HG03066 (cell line): ENCODE results near the gene CALCB.

Experiments
- ATAC-seq: cut with Tn5 transposase; IDR thresholded peaks from one replicate; pipeline ENCODE4 v1.9.1; 2021; ENCODE audit warnings: low read depth; ENCODE audit not compliant: unreplicated experiment

The CALCB gene

DNA sequence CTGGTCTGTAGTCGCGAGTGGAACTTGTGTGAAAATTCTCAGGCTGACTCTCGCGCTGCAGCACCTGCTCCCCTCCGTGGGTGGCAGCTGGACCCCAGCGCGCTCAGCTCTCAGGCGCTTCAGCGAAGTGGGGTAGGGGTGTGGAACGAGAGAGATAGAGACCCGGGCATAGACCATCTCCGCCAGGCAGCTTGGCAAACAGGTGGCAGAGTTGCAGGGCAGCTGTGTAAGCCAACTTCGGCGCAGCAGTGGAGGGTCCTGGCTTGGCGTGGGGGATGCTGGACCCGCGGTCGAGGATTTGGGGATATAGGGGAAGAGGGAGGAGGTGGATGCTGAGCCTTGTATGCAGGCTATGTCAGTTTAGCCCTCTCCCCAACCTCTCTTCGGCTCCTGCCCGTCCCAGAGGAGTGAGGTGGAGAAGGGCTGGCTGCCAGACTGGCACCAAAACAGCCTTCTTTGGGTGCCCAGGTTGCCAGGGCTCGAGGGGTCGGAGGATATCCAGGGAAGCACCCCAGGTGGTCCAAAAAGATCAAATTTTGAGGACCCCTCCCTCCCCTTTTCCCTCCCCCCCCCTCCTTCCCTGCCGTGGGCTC lies 746 bp upstream of the CALCB start:
- ATAC-seq, result no peak

DNA sequence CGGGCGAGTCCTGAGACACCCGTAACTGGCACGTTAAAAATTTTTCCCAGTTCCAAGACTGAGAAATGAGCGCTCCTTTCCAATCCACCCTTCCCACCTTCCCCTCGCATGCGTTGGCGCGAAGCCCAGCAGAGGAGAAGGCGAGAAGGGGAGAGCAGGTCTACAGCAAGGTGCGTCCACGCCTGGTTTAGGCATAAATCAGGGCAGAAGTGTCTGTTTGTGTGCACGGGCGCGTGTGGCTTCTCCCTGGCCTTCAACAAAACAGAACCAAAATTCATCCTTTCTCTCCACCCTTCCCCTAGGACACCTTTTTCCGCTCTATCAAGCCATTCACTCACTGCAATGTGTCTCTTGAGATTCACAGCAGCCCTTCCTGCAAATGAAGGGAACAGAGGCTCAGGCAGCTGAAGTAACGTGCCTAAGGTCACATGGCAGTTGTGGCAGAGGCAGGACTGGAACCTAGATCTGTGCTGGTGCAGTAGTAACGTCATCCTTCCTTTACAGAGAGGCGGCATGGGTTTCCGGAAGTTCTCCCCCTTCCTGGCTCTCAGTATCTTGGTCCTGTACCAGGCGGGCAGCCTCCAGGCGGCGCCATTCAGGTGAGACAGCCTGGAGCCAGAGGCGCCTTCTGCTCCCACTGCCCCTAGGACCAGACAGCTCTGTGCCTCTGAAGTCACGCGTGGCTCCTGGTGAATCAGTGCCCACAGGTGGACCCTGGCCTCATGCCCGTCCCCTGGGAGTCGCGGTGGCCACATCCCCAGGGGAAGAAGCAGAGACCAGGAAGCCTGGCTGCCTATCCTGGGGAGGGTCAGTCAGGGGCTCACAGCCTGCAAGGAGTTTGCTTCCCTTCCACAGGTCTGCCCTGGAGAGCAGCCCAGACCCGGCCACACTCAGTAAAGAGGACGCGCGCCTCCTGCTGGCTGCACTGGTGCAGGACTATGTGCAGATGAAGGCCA lies 1.1 kb downstream of the CALCB start:
- ATAC-seq, result peak; percentile 90

DNA sequence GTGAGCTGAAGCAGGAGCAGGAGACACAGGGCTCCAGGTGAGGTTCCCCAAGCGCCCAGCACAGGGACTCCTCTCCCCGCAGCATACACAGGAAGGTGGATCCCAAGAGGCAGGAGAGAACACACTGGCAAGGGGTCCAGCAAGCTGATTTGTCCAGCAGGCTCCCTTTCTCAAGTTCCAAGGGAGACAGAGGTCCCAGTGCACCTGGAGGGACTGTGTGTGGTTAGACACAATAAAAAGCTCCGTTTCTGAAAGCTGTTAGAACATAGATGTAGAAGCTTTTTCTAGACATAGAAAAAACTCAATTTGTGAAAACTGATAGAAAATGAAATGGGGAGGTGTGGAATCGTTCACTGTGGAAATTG lies 1.8 kb downstream of the CALCB start:
- no peak for ATAC-seq

DNA sequence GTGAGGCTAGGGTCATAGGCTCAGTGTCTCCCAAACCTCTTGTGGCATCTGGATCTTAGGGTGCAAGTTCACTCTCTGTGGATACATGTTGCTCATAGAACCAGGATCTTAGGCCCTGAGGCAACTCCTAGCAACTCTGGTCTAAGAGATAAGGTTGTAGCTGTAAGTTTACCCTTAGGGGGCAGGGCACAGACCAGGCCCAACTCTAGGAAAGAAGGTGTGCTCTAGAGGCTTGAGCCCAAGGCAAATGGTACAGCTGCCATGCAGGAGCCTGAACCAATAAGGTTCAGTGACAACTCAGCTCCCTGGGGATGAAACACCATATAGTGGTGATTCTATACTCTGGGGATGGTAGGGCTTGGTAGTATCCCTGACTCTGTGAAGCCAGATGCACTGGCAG lies 17.8 kb downstream of the CALCB start:
- ATAC-seq, result no peak

DNA sequence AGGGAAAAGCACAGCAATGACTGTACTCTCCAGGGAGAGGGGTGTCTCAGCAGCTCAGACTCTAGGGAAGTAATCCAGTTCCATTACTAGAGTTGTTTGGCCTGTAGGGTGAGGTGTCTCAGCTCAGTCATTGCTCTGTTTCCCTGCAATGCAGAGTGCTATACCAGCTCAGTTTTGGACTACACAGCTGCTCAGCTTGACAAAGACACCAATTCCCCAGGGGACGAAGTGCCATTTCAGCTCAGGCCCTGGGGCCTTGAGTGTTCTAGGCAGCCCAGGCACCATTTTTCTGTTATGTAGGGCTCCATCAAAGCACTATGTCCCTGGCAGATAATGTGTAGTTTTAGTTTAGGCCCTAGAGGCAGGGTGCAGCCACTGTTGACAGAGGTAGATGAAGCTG lies 18.2 kb downstream of the CALCB start:
- ATAC-seq, result no peak

DNA sequence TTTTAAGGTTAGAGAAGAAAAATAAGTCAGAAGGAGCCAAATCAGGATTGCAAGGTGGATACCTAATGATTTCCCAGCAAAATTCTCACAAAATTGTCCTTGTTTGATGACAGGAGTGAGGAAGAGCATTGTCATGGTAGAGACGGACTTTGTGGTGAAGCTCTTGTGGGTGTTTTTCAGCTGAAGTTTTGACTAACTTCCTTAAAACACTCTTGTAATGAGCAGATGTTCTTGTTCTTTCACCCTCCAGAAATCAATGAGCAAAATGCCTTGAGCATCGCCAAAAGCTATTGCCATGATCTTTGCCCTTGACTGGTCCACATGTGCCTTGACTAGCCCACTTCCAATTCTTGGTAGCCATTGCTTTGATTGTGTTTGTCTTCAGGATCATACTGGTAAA lies 20.0 kb downstream of the CALCB start:
- ATAC-seq, result no peak

DNA sequence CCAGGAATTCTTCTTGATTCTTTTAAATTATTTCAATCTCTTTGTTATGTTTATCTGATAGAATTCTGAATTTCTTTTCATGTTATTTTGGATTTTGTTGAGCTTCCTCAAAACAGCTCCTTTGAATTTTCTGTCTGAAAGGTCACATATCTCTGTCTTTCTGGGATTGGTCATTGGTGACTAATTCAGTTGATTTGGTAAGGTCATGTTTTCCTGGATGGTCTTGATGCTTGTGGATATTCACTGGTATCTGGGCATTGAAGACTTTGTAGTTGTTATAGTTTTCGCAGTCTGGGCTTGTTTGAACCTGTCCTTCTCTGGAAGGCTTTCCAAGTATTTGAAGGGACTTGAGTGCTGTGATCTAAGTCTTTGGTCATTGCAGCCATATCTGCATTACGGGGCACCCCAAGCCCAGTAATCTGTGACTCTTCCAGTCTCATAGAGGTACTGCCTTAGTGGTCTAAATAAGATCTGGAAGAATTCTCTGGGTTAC lies 22.4 kb downstream of the CALCB start:
- ATAC-seq, result no peak

DNA sequence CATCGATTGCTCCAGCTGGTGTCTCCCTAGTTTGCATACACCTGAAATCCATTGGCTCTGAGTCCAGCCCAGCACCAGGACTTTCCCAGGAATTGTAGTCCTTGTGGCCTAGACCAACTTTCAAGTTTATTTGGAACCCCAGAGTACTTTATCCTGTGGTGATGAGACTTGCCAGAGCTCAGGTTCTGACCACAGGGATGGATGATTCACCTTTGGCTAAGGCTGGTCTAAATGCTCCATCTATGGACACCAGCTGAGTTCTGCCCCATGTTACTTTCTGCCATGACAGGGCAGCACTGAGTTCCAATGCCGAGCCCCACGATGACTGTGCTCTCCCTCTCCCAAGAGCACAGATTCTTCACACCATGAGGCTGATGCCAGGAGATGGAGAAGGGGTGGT lies 24.0 kb downstream of the CALCB start:
- ATAC-seq, result no peak

DNA sequence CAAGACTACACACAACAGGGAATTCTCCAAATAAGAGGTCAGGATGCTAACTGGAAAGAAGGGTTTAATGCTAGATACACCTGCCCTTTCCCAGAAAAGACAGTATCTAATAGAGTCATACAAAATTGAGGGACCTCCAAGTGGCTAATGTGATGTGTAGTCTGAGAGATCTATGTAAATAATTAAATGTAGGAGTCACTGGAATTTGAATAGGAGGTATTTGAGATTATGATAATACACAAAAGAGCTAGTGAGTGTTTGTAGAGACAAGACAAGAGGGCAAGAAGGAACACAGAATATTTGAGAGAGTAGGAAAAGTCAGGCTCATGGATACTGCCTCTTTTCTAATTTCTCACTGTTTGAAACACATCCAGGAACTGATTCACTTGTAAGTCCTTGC lies 25.9 kb downstream of the CALCB start:
- no peak for ATAC-seq

DNA sequence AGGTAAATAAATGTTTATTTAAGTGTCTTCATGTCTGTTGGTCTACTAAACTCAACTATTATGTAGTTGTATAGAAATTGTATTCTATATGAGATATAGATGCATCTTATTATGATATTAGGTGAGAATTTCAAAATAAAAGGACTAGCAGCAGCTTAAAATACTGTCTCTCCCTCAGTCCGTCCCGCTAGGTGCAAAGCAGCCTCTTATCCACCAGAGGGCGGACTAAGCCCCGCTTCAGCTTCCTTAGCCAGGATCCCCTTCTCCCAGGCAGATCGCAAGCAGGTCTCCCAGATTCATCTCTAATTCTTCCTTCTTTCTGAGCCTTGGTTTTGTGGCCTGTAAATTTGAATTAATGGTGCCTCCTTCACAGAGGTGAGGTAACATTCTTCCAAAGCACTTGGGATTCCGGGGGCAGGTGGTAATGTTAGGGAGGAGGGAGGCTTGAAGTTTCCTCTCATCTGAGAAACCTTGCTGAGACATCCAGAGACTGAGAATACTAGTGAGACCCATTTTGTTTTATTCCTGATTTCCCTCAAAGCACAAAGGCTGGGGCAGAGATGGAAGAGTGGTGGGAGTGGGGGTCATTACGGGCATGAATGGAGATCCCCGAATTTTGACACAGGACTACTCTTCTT lies 27.8 kb downstream of the CALCB start:
- peak; percentile 86 for ATAC-seq

DNA sequence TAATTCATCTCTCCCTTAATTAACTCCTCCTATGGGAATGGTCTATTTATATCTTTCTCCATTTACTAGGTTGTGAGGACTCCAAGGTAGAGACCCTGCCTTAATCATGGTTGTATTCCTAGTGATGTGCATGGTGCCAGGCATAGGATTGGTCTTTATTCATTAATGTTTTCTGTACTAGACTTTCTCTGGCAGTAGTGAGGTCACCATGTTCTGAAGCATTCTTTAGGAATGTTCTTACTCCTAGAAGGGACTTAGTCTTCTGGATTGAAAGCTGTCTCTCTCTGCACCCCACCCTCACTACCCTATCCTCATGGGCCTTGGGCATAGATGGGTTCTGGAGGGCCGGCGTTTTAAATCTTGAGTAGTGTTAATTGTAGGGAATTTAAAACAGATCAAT lies 30.8 kb downstream of the CALCB start:
- no peak for ATAC-seq

DNA sequence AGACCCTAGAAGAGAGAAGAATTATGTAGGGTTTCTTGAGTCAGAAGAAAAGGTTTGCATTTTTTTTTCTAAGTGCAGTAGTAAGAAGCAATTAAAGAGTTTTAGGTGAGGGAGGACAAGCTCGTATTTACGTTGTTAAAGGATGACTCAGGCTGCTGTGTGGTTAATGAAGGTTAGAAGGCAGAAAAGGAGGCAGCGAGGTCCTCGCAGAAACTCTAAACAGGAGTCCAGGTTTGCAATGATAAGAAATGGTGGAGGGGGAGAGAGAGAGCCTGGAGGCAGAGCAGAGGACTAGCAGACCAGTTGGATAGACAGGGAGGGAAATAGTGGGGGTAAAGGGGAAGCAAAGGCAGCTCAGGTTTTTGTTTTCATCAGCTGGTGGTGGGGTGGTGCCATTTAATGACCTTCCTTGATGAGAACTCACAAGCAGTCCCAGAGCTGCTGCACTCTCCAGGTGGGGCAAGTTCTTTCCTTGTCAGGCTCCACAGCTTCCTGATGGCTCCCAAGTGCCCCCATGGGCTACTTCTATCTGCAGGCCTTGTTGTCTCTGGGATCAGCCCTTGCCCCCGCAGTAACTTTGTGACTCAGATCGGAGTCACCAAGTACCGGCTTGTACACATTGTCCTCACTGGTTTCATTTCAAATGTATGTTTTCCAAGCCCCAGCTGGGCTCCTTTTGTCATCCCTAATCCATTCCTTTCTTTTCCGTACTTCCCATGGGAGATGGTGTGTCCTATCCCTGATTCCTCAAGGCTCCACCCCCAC lies 33.0 kb downstream of the CALCB start:
- ATAC-seq, result no peak

DNA sequence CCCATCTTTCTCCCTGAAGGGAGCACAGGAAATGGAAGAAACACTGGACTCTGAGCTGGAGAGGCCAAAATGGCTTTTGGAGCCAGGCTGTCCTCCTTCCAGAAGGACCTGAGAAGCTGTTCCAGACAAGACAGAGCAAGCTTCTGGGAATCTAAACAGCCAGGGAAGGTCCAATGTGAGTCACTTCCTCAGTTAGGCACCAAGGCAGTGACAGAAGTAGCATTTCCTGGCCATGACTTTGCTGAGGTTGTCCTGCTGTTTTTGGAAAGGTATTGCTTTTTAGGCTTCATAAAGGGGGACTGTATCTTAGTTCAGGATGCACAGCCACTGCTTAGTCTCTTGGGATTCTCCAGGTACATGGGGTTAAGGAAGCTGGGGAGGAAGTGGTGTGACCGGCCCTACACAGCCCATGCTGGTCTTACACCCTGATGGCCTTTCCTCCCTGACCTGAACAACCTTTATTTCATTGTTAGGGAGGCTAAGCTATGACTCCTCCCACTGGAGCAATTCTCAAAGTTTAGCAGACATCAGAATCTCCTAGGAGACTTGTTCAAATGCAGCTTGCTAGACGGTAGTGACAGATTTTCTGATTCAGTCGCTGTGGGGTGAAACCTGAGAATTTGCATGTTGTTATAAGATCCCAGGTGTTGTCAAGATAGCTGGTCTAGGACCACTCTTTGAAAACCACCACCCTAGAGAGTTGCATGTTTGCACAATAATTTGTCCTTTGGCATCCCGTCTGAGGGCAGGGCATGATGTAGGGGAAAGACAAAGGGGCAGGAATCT lies 34.5 kb downstream of the CALCB start:
- ATAC-seq, result peak; percentile 68

DNA sequence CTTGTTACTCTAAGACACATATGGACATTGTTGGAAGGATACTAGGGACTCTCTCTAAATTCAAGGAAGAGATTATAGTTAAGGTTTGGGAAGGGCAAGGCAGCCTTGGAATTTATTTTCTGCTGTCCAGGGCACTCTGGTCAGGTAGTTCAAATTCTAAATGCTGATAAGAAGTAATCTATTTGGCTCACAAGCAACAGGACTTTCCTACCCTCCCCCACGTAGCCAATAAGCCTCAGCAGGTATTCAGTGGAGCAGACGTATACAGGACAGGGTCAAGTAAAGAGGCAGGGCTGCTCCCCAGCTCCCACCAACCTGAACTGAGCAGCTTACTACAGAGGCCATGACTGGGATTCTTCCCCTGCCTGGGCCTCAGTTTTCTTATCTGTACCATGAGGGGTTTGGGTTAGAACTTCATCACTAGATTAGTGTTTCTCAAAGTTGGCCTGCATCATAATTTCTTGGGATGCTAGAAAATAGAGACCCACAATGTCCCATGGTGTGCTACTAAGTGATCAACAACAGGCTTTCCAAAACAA lies 35.3 kb downstream of the CALCB start:
- no peak for ATAC-seq

DNA sequence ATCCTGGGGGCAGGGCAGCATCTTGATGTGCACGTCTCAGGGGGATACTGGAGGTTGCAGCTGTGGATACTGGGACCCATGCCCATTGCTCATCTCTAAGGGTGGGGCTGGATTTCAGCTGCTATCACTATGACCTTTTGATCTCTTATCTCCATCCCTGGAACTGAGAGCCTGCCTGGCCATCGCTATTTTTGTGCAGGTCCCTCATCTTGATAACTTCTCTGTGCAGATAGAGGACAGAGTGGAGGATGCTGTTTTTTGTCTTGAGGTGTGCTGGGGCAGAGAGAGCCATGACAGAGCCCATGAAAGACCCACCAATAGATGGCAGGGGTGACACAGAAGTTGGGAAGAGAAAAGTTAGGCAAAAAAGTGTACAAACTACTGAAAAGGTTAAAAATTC lies 36.2 kb downstream of the CALCB start:
- ATAC-seq, result no peak

DNA sequence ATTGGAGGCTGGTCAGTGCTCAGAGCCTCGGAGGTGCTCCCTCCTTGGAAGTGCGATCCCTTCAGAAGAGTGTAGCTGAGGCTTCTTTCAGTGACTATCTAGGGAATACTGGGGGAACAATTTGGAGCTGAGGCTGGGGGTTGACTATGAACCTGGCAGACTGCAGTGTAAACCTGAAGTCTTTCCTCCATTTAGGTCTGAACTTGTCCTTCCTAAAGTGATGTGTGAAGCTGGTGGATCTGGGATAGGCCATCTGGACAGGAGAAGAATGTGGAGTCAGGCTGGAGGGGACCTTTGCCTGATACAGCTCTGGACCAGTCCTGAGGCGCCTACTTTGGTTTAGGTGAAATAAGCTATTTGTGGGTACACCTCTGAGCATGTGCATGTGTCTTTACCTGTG lies 37.8 kb downstream of the CALCB start:
- ATAC-seq, result no peak

DNA sequence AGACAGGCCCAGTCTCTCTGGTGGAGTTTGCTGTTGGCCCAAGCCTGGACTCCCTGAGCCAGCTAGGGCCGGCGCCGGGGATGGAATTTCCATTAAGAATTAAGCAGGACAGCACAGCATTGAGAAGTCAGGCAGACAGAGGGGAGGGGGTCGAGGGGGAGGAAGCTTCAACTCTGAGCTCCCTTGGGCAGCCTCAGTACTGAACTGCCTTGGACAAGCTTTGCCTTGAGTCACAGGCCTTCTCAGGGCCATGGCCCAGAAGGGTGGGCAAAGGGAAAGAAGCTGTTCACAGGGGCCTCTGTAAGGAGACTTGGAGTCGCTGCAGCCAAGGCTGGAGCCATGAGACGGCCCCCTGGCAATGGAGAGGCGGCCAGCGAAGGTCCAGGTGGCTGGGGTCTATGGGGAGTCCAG lies 38.7 kb downstream of the CALCB start:
- ATAC-seq, result no peak

DNA sequence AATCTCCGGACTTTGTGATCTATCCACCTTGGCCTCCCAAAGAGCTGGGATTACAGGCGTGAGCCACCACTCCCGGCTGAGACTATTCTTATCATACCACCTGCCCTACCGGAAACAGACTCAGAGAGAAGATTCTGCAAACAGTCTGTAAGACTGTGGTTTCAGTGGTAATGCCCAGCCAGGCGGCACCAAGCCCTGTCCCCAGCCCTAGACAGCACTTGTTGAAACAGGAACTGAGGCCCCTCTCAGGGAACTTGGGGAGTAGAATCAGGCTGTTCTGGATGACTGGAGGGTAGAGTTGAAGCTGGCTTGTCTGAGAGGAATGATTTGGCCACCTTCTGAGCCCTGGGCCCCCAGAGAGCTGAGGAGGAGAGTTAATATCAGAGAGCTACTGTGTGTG lies 40.0 kb downstream of the CALCB start:
- peak; percentile 83 for ATAC-seq

DNA sequence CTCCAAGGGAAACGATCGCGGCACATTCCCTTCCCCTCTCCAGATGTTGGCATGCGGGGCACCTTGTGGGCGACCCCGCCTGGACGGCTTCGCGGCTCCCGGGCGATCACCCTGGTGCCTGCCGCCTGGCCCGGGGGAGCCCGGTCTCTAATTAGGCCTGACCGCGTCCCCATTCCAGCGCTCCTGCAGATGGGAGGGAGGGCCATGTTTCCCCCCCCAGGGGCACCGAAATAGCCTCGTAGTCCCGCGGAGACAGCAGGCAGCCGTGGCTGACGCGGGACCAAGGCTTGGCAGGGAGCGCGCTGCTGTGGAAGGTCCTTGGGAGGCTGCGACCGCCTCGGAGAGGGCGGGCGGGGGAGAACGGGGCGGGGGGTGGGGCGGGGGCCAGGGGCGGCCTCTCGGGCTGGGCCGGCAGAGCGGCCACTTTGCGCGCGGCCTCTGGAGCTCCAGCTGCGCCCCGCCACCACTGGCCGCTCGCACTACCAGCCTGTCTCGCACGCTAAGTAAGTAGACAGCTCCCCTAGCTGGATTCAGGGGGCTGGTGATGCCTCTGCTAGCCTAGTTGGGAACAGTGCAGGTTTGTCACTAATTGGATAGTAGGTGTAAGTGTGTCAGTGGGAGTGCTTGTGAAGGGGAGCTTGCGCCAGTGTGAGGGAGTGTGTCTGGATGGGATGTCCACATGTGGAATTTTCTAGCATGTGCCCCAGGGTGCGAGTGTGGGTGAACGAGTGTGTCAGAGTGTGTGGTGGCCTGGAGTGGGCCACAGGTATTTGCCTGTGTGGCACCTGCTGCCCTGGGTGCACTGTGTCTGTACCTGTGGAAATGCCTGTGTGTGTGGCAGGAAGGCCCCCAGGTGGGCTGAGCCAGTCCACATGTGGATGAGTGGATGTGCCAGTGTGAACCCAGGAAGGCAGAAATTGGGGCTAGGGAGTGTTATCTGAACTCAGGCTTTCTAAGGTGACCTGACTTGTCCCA lies 41.4 kb downstream of the CALCB start, which contains the start of gene INSC:
Gene INSC, plus strand, starts transcription at position 423 of the 975 bp plus-strand sequence. CDS start 34,252 bp downstream, outside the sequence.
- ATAC-seq, result no peak
